Endothelial cell of umbilical vein (primary cell): ENCODE results near the gene GIMAP1.

Experiments used
- CTCF ChIP-seq, 2 donors: IDR thresholded peaks; 1 replicate in 1 of 2; 2 replicates in 1 of 2; pipeline ENCODE4 v1.5.1; 2011; ENCODE audit warnings: low read length in 2 of 2, mild to moderate bottlenecking in 2 of 2, moderate library complexity in 2 of 2, control low read depth in 1 of 2, inconsistent platforms in 1 of 2, low read depth in 1 of 2; ENCODE audit not compliant: insufficient read depth in 1 of 2; ENCODE audit errors: extremely low read depth in 1 of 2
- EZH2 ChIP-seq: IDR thresholded peaks from 2 replicates; pipeline ENCODE4 v1.6.1; 2012; ENCODE audit warnings: borderline replicate concordance, low read depth, mild to moderate bottlenecking, moderate library complexity, low read length, inconsistent platforms; ENCODE audit not compliant: severe bottlenecking
- JUN ChIP-seq: IDR thresholded peaks from 2 replicates; pipeline ENCODE4 v1.6.1; 2011; ENCODE audit warnings: borderline replicate concordance, low read depth; ENCODE audit not compliant: insufficient read length, insufficient read depth
- MYC ChIP-seq: IDR thresholded peaks from one replicate; pipeline ENCODE4 v1.6.1; 2011; ENCODE audit warnings: mild to moderate bottlenecking, low read depth, low read length
- POLR2A ChIP-seq: IDR thresholded peaks from 2 replicates; pipeline ENCODE4 v1.6.1; 2012; ENCODE audit warnings: low read depth, mild to moderate bottlenecking, control low read depth, low read length
- POLR2AphosphoS5 ChIP-seq: IDR thresholded peaks from 2 replicates; pipeline ENCODE4 v1.6.1; 2012; ENCODE audit warnings: low read depth, mild to moderate bottlenecking, control low read depth, low read length, moderate library complexity; ENCODE audit not compliant: insufficient read depth
- TF ChIP-seq, protein P1 (sequence below): IDR thresholded peaks from 2 replicates; pipeline ENCODE4 v1.6.1; 2011; ENCODE audit not compliant: insufficient read depth, insufficient read length

DNA sequence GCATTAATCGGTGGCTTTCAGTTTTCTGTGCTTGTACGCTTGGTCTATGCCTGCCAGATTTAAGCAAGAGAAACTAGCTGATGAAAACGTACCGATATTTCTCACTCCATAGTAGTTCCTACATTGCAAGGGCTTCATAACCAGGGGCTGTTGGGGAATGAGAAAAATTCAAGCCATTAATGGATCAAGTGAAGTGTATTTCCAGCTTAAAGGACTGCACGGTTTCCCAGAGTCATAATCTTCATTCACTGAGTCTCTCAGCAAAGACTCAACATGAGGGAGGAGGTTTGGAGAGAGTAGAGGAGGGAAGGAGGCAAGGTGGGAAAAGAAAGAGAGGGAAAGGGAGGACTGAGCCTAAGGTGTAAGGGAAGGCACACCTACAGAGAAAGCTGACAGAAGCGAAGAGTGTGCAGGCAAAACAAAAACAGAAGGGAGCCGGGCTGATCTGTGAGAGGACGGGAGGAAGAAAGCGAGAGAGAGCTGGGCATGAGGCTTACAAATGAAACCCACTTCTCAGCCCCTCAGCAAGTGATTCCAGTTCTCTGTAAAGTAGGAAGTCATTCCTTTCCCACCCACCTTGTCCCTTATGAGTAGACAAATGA, 30.3 kb upstream of the GIMAP1 start:
- TF ChIP-seq CTCF (IDR thresholded peaks at IDR 0.05; ENCODE audit: extremely low read depth in 1 of 2, insufficient read depth in 1 of 2, low read depth in 1 of 2, low read length in 2 of 2), result no peak
- no peak for TF ChIP-seq POLR2A
- TF ChIP-seq, protein P1, sequence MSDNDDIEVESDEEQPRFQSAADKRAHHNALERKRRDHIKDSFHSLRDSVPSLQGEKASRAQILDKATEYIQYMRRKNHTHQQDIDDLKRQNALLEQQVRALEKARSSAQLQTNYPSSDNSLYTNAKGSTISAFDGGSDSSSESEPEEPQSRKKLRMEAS, result no peak
- no peak for TF ChIP-seq POLR2AphosphoS5
- no peak for TF ChIP-seq EZH2
- TF ChIP-seq JUN, result no peak
- TF ChIP-seq MYC, result no peak
